ENCODE data around the gene IRF2. TPM values are rescaled to one million over a fixed set of nuclear protein-coding genes. Genes with fewer than 3 reads are reported as not detected.

Gene IRF2
- total RNA-seq, result 10 to 100 TPM; 30.7 to 65.8 TPM
- polyA plus RNA-seq, result 10 to 100 TPM; 16.4 to 55.4 TPM
- long read RNA-seq, donor 1, transcript IRF2-201 (9 exons, 2,303 nt), result major isoform, 9 of 9 reads
- long read RNA-seq, donor 1, partial matches to known transcripts, result 0 of 9 reads
- long read RNA-seq, donor 1, other reads (novel, unspliced or antisense), result 0 of 9 reads
- long read RNA-seq, donor 2, partial matches to known transcripts, result 0 of 4 reads
- long read RNA-seq, donor 2, other reads (novel, unspliced or antisense), result 0 of 4 reads
- long read RNA-seq, donor 3, partial matches to known transcripts, result 0 of 4 reads
- long read RNA-seq, donor 3, other reads (novel, unspliced or antisense), result 0 of 4 reads
- long read RNA-seq, donor 4, partial matches to known transcripts, result 0 of 3 reads
- long read RNA-seq, donor 4, other reads (novel, unspliced or antisense), result 0 of 3 reads
- long read RNA-seq, donor 5, transcript IRF2-201 (9 exons, 2,303 nt), result major isoform, 13 of 22 reads
- long read RNA-seq, donor 5, partial matches to known transcripts, result 9 of 22 reads
- long read RNA-seq, donor 5, other reads (novel, unspliced or antisense), result 0 of 22 reads

DNA sequence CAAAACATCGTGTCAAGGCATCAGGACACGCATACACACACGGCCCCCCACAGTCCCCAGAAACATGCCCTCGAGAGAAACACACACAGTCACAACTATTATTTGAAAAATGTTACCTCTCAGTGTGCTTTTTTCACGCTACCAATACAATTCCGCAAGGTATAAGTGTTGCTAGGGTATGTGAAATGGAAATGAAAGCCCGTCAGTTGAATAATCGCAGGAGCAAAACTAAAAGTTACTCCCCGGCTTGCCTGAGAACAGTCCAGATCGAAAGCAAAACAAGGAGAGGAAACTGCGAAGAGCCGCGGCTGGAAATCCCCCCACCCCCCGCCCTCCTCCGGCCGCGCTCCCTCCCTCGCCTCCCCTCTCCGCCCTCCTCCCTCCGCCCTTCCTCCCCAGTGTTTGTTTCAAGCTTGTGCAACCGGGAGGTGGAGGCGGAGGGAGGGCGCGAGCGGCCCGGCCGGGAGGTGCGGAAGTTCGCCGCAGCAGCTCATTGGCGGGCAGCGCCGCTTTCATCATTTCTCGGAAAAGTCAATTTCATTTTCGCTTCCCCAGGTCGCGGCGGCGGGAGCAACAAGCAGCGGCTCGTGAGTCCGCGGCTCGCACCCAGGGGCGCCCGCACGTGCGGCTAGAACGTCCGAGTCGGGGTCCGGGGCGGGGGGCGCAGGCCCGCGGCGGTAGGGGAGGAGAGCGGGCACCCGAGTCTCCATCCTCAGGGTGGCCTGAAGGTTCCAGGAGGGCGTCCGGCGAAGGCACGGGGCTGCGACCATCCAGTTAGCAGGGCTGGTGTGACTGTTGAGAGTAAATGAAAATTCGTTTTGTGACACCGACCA is at the start of gene IRF2:
IRF2 (minus strand) TSS at position 288 of the 833 bp plus-strand sequence. CDS start 45,486 bp downstream, outside the sequence.
- peaks cover 3 to 51% (median 28%) of the 10 kb centered on the region in 5 donors for H3K4me1 ChIP-seq (ENCODE audit: control insufficient read depth in 5 of 5, insufficient read depth in 5 of 5, low read length in 5 of 5)
- no peaks in the 10 kb centered on the region for H3K9me3 ChIP-seq (ENCODE audit: control insufficient read depth in 4 of 4, insufficient read depth in 3 of 4, low read length in 3 of 4)
- H3K27ac ChIP-seq (ENCODE audit: low read depth in 1 of 2, low read length in 1 of 2), result peak within 1 kb of the TSS; percentile 99
- H3K4me3 ChIP-seq, result peak within 1 kb of the TSS; percentile 92
- TF ChIP-seq, protein P1, sequence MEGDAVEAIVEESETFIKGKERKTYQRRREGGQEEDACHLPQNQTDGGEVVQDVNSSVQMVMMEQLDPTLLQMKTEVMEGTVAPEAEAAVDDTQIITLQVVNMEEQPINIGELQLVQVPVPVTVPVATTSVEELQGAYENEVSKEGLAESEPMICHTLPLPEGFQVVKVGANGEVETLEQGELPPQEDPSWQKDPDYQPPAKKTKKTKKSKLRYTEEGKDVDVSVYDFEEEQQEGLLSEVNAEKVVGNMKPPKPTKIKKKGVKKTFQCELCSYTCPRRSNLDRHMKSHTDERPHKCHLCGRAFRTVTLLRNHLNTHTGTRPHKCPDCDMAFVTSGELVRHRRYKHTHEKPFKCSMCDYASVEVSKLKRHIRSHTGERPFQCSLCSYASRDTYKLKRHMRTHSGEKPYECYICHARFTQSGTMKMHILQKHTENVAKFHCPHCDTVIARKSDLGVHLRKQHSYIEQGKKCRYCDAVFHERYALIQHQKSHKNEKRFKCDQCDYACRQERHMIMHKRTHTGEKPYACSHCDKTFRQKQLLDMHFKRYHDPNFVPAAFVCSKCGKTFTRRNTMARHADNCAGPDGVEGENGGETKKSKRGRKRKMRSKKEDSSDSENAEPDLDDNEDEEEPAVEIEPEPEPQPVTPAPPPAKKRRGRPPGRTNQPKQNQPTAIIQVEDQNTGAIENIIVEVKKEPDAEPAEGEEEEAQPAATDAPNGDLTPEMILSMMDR (IDR thresholded peaks at IDR 0.05; ENCODE audit: control extremely low read depth, extremely low read depth), result no peak
- H3K36me3 ChIP-seq (ENCODE audit: control insufficient read depth in 4 of 4, insufficient read depth in 4 of 4, low read length in 4 of 4), result peaks cover 0 to 4% (median 0%) of the 10 kb centered on the region in 4 donors
- H3K9ac ChIP-seq (ENCODE audit: insufficient read depth in 1 of 2, low read length in 2 of 2), result peak within 1 kb of the TSS; percentile 94 to 99
- DNase-seq (peak; percentile 98 to 99 (median 98)), ATAC-seq (ENCODE audit: insufficient read depth, low FRiP score) (peak; percentile 87)
- no peaks in the 10 kb centered on the region for H3K27me3 ChIP-seq (ENCODE audit: control insufficient read depth in 3 of 3, insufficient read depth in 3 of 3, low read length in 2 of 3)
- 0 to 1% methylated on average over 56 to 66 of the region's 66 CpGs for WGBS, 2 donors

DNA sequence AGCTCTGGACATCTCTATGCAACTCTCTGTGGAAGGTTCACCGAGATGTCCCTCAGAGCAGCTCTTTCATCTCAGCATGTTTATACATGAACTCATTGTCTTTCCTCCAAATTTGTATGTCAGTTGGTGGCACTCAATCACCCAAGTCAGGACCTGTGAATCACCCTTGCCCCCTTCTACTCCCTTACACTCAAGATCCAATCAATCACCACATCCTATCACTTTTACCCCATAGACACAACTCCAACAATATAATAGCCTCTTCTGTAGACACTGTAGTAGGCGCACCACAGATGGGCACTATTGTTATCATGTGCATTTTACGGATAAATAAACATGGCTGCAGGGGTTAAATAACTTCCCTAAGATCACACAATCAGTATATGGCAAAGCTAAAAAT is 41.3 kb upstream of the IRF2 start:
- Histone ChIP-seq H3K4me3 (no peak overlapping the region), H3K9me3 (ENCODE audit: control insufficient read depth in 4 of 4, insufficient read depth in 3 of 4, low read length in 3 of 4) (no peaks in the 10 kb centered on the region), H3K27me3 (ENCODE audit: control insufficient read depth in 3 of 3, insufficient read depth in 3 of 3, low read length in 2 of 3) (no peaks in the 10 kb centered on the region), H3K9ac (ENCODE audit: insufficient read depth in 1 of 2, low read length in 2 of 2) (no peak overlapping the region), H3K27ac (ENCODE audit: low read depth in 1 of 2, low read length in 1 of 2) (no peak overlapping the region), H3K4me1 (ENCODE audit: control insufficient read depth in 5 of 5, insufficient read depth in 5 of 5, low read length in 5 of 5) (peaks cover 0 to 29% (median 5%) of the 10 kb centered on the region in 5 donors), H3K36me3 (ENCODE audit: control insufficient read depth in 4 of 4, insufficient read depth in 4 of 4, low read length in 4 of 4) (no peaks in the 10 kb centered on the region)
- TF ChIP-seq, protein P1 (IDR thresholded peaks at IDR 0.05; ENCODE audit: control extremely low read depth, extremely low read depth), result no peak
- 88 to 90% methylated on average over 3 of the region's 3 CpGs for WGBS, 2 donors
- ATAC-seq (ENCODE audit: insufficient read depth, low FRiP score), result no peak
- no peak for DNase-seq

DNA sequence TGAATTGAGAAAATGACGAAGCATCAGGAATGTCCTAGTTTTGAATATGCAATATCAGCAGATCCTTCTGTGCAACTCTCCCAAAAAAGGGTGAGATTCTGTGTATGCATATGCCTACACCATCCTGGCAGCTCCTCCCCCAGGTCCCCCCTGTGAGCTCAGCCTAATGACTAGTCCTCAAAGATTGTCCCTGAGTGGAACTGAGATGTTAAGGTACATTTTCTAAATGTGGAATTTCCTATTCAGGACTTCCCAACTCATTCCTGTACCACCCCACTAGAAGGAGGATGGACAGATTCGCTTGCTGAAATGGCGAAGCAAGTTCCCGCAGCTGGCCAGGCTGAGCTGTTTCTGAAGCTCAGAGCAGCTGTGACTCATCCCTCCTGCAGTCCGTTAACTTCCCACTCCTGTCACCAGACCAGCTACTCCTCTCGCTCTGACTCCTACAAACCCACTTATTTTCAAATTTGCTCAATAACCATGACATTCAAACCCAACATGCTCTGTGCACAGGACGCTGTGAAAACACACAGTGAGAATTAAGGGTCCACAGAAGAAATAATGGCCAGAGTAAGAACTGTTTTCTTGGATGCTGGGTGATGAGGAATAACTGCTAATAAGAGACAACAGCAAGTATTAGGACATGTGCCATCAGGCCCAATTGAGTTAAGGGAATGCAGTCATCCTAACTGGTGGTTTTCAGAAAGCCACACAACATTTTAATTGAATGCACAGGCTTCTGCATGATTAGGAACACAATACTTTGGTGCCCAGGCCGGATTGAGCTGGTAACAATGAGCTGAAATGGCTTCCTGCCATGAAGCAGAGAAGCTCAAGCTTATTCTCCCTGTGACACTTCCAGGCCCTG is 40.0 kb upstream of the IRF2 start:
- TF ChIP-seq, protein P1 (IDR thresholded peaks at IDR 0.05; ENCODE audit: control extremely low read depth, extremely low read depth), result no peak
- Histone ChIP-seq H3K4me3 (no peak overlapping the region), H3K9me3 (ENCODE audit: control insufficient read depth in 4 of 4, insufficient read depth in 3 of 4, low read length in 3 of 4) (peaks cover 0 to 4% (median 0%) of the 10 kb centered on the region in 4 donors), H3K9ac (ENCODE audit: insufficient read depth in 1 of 2, low read length in 2 of 2) (peak overlapping the region in 1 of 2 donors; percentile 40), H3K4me1 (ENCODE audit: control insufficient read depth in 5 of 5, insufficient read depth in 5 of 5, low read length in 5 of 5) (peaks cover 0 to 29% (median 5%) of the 10 kb centered on the region in 5 donors), H3K36me3 (ENCODE audit: control insufficient read depth in 4 of 4, insufficient read depth in 4 of 4, low read length in 4 of 4) (no peaks in the 10 kb centered on the region), H3K27me3 (ENCODE audit: control insufficient read depth in 3 of 3, insufficient read depth in 3 of 3, low read length in 2 of 3) (no peaks in the 10 kb centered on the region), H3K27ac (ENCODE audit: low read depth in 1 of 2, low read length in 1 of 2) (peak overlapping the region in 1 of 2 donors; percentile 64)
- ATAC-seq (ENCODE audit: insufficient read depth, low FRiP score) (peak; percentile 84), DNase-seq (peak; percentile 90 to 97 (median 94))
- WGBS, 2 donors, result 39 to 47% methylated on average over 8 of the region's 8 CpGs
